Stimulated activated CD4-positive, alpha-beta T cell treated with anti-CD3 and anti-CD28 coated beads, Interleukin-1b, Interleukin-23, amount 100 ng/mL, for 4 hours (primary cell): ENCODE results near the gene LYPLAL1.
"Not testable (repeated sequence)": the region's sequence is repeated elsewhere in the genome, so short reads cannot be mapped to it uniquely, and the experiment has no call there.

ENCODE experiments used
- DNase-seq, 2 donors: peaks; one replicate each; pipeline ENCODE4 v3.0.0-alpha.2; 2020; ENCODE audit warnings: low read depth in 2 of 2

Gene LYPLAL1

GRCh38 chr1:219215477-219215876 lies 41.8 kb downstream of the LYPLAL1 start:
- no peak for DNase-seq

DNA sequence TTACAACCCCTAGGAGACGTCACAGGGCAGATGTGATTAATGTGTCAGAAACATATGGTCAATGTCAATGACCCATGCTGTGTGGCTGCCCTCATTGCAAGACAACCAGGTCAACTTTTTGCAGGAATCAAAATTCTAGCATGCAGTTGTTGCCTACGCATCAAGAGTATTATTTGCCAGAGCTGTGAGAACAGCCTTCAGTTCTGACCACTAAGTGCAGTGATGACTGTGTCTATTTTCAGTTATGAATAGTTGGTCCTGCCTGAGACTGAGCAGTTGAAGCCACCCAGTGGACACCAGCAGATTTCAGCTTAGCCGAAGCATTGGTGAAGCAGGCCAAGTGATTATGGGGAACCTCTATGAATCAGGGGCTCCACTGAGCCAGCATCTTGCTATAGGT lies 47.3 kb downstream of the LYPLAL1 start:
- no peak for DNase-seq

GRCh38 chr1:219223496-219223895 lies 49.8 kb downstream of the LYPLAL1 start:
- DNase-seq = no peak

DNA sequence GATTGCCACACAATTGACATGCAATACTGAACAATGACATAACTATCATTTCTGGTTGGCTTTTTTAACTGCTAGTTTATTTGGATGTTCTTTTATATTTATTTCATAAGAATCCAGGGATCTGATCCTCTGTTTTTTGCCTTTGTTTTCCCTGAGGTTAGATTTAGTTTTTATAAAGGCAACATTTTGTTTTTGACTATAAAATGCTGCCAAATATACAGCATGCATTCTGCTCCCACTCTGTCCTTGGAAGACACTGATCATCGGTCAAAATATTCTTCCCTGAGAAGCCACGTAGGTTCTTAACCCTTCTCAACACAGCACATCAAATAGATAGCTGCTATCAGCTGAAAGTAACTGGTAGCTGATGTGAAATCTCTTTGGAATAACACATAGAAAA lies 52.5 kb downstream of the LYPLAL1 start:
- no peak for DNase-seq

GRCh38 chr1:219227360-219228057 lies 53.8 kb downstream of the LYPLAL1 start:
- no peak for DNase-seq

GRCh38 chr1:219228058-219228419 lies 54.4 kb downstream of the LYPLAL1 start:
- DNase-seq = no peak

- DNase-seq = no peak
These were observed 59.2 kb downstream of the LYPLAL1 start for GRCh38 chr1:219232890-219233289.

GRCh38 chr1:219235903-219236481 lies 62.3 kb downstream of the LYPLAL1 start:
- no peak for DNase-seq

DNA sequence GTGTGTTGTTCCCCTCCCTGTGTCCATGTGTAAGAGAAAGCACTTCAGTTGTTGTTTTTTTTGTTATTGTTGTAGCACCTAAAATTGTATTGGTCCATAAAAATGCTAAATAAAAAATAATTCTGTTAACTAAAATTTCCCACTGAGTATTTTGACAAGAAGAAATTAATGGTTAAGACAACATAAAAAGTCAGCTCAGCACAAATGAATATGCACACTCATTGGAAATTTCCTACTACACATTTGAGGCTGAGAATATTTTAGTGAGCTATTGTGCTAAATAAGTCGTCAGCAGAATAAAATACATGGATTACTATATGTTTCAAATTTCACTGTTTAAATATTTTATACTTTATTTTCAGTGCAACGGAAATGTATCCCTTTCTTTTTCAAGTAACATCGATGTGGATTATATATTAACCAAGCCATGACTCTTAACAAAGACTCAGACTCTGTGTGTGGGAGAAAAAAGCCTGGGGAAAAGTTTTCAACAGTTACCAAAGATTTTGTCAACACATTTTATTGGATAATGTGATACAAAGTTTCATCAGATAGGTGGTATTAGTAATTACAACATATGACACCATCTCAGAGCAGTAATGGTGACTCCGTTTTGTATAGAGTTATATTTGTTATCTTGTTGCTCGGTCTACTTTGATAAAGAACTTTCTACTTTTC lies 63.4 kb downstream of the LYPLAL1 start:
- no peak for DNase-seq

DNA sequence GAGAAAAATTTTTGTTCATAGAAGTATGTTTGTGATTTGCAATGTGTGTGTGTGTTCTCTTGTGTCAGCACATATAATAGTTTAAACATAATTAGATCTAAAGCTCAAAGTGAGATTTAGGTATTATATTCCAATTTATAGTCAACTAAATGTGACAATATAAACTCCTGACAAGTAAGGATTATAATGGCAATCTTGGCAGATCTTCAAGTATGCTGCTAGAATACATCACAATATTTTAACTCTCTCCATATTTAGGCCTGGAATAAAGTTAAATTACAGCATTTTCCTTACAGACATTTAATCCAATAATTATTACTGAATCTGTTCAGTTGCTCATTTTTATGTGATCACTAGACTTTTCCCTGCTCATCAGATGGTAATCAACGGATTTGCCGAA lies 65.8 kb downstream of the LYPLAL1 start:
- no peak for DNase-seq

DNA sequence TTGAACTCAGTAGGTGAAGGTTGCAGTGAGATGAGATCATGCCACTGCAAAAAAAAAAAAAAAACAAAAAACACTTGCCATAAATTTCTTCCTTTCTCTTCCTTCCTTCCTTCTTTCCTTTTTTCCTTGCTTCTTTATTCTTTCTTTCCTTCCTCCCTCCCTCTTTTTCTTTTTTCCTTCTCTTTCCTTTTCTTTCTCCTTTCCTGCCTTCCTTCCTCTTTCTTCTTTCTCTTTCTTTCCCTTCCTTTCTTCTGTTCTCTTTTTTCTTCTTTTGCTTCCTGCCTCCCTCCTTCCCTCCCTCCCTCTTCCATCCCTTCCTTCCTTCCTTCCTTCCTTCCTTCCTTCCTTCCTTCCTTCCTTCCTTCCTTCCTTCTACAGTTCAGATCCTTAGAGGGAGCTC lies 71.2 kb downstream of the LYPLAL1 start:
- no peak for DNase-seq

DNA sequence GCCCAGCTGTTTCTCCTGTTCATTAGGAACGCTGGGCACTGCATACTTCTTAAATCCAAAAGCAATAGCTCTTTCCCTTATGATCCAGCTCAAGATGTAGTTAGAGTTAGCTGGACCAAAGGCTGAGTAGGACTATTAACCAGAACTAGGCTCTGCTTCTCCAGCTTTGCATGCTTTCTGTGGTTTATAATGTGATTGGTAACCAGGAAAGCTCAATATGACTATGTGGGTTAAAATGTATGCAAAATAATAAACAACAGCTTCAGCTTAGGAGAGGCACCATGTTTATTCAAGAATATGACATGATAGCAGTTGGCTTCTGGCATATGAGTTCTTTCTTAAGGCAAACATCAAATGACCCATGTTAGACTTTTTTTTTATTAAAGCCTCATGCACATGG lies 73.8 kb downstream of the LYPLAL1 start:
- no peak for DNase-seq

DNA sequence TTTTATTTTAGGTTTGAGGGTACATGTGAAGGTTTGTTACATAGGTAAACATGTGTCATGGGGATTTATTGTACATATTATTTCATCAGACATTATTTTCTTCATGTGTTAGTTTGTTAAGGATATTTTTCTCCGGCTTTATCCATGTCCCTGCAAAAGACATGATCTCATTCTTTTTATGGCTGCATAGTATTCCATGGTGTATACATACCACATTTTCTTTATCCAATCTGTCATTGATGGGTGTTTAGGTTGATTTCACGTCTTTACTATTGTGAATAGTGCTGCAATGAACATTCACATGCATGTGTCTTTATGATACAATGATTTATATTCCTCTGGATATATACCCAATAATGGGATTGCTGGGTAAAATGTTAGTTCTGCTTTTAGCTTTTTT lies 76.8 kb downstream of the LYPLAL1 start:
- not testable (repeated sequence) for DNase-seq

DNA sequence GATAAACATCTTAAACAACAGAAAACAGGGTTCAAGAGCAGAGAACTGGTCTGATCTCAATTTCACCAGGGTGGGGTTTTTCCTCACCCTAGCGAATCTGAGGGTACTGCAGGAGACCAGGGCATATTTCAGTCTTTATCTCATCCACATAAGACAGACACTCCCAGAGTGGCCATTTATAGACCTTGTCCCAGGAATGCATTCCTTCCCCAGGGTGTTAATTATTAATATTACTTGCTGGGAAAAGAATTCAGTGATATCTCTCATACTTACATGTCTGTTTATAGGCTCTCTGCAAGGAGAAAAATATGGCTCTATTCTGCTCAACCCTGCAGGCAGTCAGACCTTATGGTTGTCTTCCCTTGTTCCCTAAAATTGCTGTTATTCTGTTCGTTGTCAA lies 84.1 kb downstream of the LYPLAL1 start:
- DNase-seq = no peak

GRCh38 chr1:219261454-219261853 lies 87.8 kb downstream of the LYPLAL1 start:
- no peak for DNase-seq
